Measurements from ENCODE around the gene CYBB.

DNA sequence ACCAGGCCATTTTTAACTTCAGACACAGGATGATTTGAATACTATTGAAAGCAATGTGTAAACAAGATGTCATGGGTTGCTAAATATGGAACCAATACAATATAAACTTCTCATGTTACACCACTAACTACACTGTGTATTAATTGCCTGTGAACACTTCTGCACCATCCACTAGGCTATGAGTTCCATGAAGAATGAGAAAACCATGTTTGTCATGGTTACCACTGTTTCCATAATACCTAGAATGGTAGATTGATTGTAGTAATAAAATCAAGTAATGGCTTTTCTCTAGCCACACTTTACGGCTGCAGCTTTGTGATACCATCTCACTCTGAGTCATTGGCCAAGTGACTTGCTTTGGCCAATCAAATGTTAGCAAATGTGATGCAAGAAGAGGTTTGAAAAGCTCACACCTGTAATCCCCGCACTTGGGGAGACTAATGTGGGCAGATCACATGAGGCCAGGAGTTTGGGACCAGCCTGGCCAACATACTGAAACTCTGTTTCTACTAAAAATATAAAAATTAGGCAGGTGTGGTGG is 19.9 kb upstream of the CYBB start:
- no peak for TF ChIP-seq POLR2A (IDR thresholded peaks at IDR 0.05)
- TF ChIP-seq POLR2AphosphoS5 (IDR thresholded peaks at IDR 0.05): no peak
- TF ChIP-seq, protein P1, sequence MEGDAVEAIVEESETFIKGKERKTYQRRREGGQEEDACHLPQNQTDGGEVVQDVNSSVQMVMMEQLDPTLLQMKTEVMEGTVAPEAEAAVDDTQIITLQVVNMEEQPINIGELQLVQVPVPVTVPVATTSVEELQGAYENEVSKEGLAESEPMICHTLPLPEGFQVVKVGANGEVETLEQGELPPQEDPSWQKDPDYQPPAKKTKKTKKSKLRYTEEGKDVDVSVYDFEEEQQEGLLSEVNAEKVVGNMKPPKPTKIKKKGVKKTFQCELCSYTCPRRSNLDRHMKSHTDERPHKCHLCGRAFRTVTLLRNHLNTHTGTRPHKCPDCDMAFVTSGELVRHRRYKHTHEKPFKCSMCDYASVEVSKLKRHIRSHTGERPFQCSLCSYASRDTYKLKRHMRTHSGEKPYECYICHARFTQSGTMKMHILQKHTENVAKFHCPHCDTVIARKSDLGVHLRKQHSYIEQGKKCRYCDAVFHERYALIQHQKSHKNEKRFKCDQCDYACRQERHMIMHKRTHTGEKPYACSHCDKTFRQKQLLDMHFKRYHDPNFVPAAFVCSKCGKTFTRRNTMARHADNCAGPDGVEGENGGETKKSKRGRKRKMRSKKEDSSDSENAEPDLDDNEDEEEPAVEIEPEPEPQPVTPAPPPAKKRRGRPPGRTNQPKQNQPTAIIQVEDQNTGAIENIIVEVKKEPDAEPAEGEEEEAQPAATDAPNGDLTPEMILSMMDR (IDR thresholded peaks at IDR 0.05): no peak
